ENCODE measurements around the gene LZTFL1.

LZTFL1 gene

GRCh38 chr3:45785605-45786150 lies 56.2 kb downstream of the LZTFL1 start:
- no peak for DNase-seq

- no peak for DNase-seq
Observed at GRCh38 chr3:45783667-45784066, 58.3 kb downstream of the LZTFL1 start.

GRCh38 chr3:45782381-45782780 lies 59.5 kb downstream of the LZTFL1 start:
- no peak for DNase-seq

- DNase-seq = no peak
Observed at GRCh38 chr3:45781841-45782240, 60.1 kb downstream of the LZTFL1 start.

GRCh38 chr3:45781271-45781670 lies 60.6 kb downstream of the LZTFL1 start:
- DNase-seq = no peak

GRCh38 chr3:45779746-45780735 lies 61.9 kb downstream of the LZTFL1 start:
- no peak for DNase-seq

GRCh38 chr3:45778761-45779201 lies 63.1 kb downstream of the LZTFL1 start:
- no peak for DNase-seq

GRCh38 chr3:45777746-45778386 lies 64.1 kb downstream of the LZTFL1 start:
- DNase-seq = no peak

- DNase-seq = no peak
Observed at GRCh38 chr3:45777111-45777745, 64.7 kb downstream of the LZTFL1 start.

- DNase-seq = no peak
Observed at GRCh38 chr3:45776611-45777010, 65.3 kb downstream of the LZTFL1 start.

- DNase-seq = no peak
Observed at GRCh38 chr3:45776301-45776595, 65.7 kb downstream of the LZTFL1 start.

- no peak for DNase-seq
Observed at GRCh38 chr3:45775571-45776300, 66.2 kb downstream of the LZTFL1 start.

- no peak for DNase-seq
Observed at GRCh38 chr3:45774581-45775521, 67.1 kb downstream of the LZTFL1 start.

- DNase-seq = no peak
Observed at GRCh38 chr3:45773714-45774449, 68.0 kb downstream of the LZTFL1 start.

Measured in fibroblast of skin of right quadriceps (primary cell).